Measurements from ENCODE around the gene HES6. TPM values are rescaled to one million over a fixed set of nuclear protein-coding genes. Genes with fewer than 3 reads are reported as not detected.

The HES6 gene
- total and polyA plus RNA-seq, 2 of the 8 experiments (the other 6 are each of a cell fraction or from before 2014, with no cell fraction given): 32.6 to 36.3 TPM

- ChIA-PET CTCF (ENCODE audit: partially characterized antibody) (interaction anchor here (1.2 kb wide), 1 partner anchor 24 kb away, joined by 4 read pairs; no protein-coding TSS in a partner anchor), POLR2A (ENCODE audit: partially characterized antibody) (interaction anchor here (1.1 to 1.4 kb wide), 2 partner anchors 9 to 12 kb away, joined by 4 to 13 read pairs; partner anchors contain the start of gene HES6)
- Histone ChIP-seq H2BK5ac (ENCODE audit: low read depth, low read length) (no peak overlapping the region), H3K79me2 (ENCODE audit: control insufficient read depth in 1 of 2, insufficient read depth in 2 of 2, low read length in 2 of 2) (no peaks in the 10 kb centered on the region), H3K27me3 (replicated peaks in 1 of 4; ENCODE audit: control insufficient read depth in 3 of 4, extremely low read depth in 1 of 4, insufficient read depth in 3 of 4, low read length in 3 of 4) (peaks cover 6 to 32% (median 24%) of the 10 kb centered on the region in 4 experiments), H3K4me3 (ENCODE audit: extremely low read depth in 1 of 4, insufficient read depth in 2 of 4, low read depth in 3 of 4, low read length in 4 of 4) (peak overlapping the region; percentile 47 to 71 (median 54); a peak in 7 of 8 replicates), H2AFZ (ENCODE audit: low read length) (no peak overlapping the region), H4K91ac (replicated peaks; ENCODE audit: insufficient read length, low read length) (no peak overlapping the region), H2AK5ac (ENCODE audit: low read depth, low read length) (no peak overlapping the region), H2BK120ac (replicated peaks; ENCODE audit: low read depth, low read length) (no peak overlapping the region), H3K9ac (replicated peaks in 1 of 4; ENCODE audit: extremely low read depth in 1 of 4, low read depth in 3 of 4, low read length in 3 of 4) (no peak overlapping the region), H3K23me2 (ENCODE audit: low read depth, low read length) (peaks cover 11% of the 10 kb centered on the region; the same call in 1 of the 2 replicates), H2BK20ac (ENCODE audit: low read length) (no peak overlapping the region), H3K56ac (replicated peaks; ENCODE audit: insufficient read length, low read depth, low read length) (no peak overlapping the region), H3K27ac (ENCODE audit: low read depth, low read length) (no peak overlapping the region), H3K14ac (ENCODE audit: insufficient read length) (no peak overlapping the region), H3K79me1 (ENCODE audit: low read depth, low read length) (no peaks in the 10 kb centered on the region), H4K5ac (ENCODE audit: insufficient read length, low read depth, low read length) (no peak overlapping the region), H3K9me3 (ENCODE audit: insufficient read depth in 2 of 2, low read depth in 1 of 2, low read length in 1 of 2) (no peaks in the 10 kb centered on the region), H3K4me2 (ENCODE audit: insufficient read depth in 1 of 2, low read depth in 2 of 2, low read length in 2 of 2) (peak overlapping the region; percentile 89 to 99), H3K4me1 (replicated peaks in 1 of 4; ENCODE audit: control insufficient read depth in 3 of 4, insufficient read depth in 4 of 4, low read length in 3 of 4) (peaks cover 0 to 7% (median 5%) of the 10 kb centered on the region in 4 experiments; a peak in 5 of 7 replicates), H2BK15ac (ENCODE audit: low read length) (no peak overlapping the region), H4K8ac (ENCODE audit: extremely low read depth, insufficient read depth, low read length) (no peak overlapping the region), H4K20me1 (replicated peaks in 1 of 2; ENCODE audit: control insufficient read depth in 1 of 2, insufficient read depth in 2 of 2, low read length in 2 of 2) (peaks cover 0 to 2% of the 10 kb centered on the region in 2 experiments), H2BK12ac (ENCODE audit: low read depth, low read length) (no peak overlapping the region), H3K23ac (ENCODE audit: insufficient read length) (no peak overlapping the region), H3K4ac (replicated peaks; ENCODE audit: insufficient read length, low read depth, low read length) (no peak overlapping the region), H3K18ac (ENCODE audit: extremely low read depth, low read length) (no peak overlapping the region), H3K36me3 (ENCODE audit: control insufficient read depth in 2 of 4, insufficient read depth in 4 of 4, low read length in 3 of 4) (no peaks in the 10 kb centered on the region)
- no peak for DNase-seq (ENCODE audit: low read depth in 1 of 2, low spot score in 2 of 2)
- WGBS, 2 experiments (ENCODE audit: extremely low coverage in 1 of 2, insufficient coverage in 1 of 2, insufficient read length in 1 of 2, insufficient replicate concordance in 2 of 2, low coverage in 1 of 2, low lambda C conversion rate in 2 of 2, missing lambda C conversion rate in 1 of 2): 64% methylated on average over 5 of the region's 5 CpGs; no CpG with 5 or more reads in 1 of the 2 experiments
- FAIRE-seq: no peak
- no peak for TF ChIP-seq EP300 (IDR thresholded peaks at IDR 0.05; ENCODE audit: borderline replicate concordance in 1 of 2, low read depth in 2 of 2, low read length in 2 of 2)
- no peak for TF ChIP-seq HDAC6 (IDR thresholded peaks at IDR 0.05; ENCODE audit: low read depth, low read length)
- no peak for TF ChIP-seq NRF1 (IDR thresholded peaks at IDR 0.05; ENCODE audit: low read depth, low read length)
- TF ChIP-seq CTBP2 (IDR thresholded peaks at IDR 0.05; ENCODE audit: borderline replicate concordance, insufficient read depth, insufficient read length, low read length): no peak
- no peak for TF ChIP-seq CBX8 (IDR thresholded peaks at IDR 0.05; ENCODE audit: borderline replicate concordance, low read depth, low read length)
- TF ChIP-seq SIRT6 (IDR thresholded peaks at IDR 0.05; ENCODE audit: low read length): no peak
- TF ChIP-seq CBX5 (IDR thresholded peaks at IDR 0.05; ENCODE audit: low read depth, low read length): no peak
- TF ChIP-seq SP2 (IDR thresholded peaks at IDR 0.05; ENCODE audit: low read length): no peak
- no peak for TF ChIP-seq SP1 (IDR thresholded peaks at IDR 0.05; ENCODE audit: low read depth, low read length)
- no peak for TF ChIP-seq TAF7 (optimal IDR thresholded peaks at IDR 0.05; ENCODE audit: borderline replicate concordance, low read depth, low read length)
- TF ChIP-seq USF2 (IDR thresholded peaks at IDR 0.05; ENCODE audit: low read length): no peak
- no peak for TF ChIP-seq RBBP5 (IDR thresholded peaks at IDR 0.05; ENCODE audit: borderline replicate concordance, low read depth, low read length)
- no peak for TF ChIP-seq SRF (IDR thresholded peaks at IDR 0.05; ENCODE audit: low read depth, low read length)
These were observed 9.1 kb downstream of the HES6 start for GRCh38 chr2:238230699-238231098.
